HepG2 (cell line): Measurements from ENCODE around the gene ADD2.

Experiments used
- FOXP1 ChIP-seq, 2 experiments: fragments of 450-650 bp in 1 of 2; IDR thresholded peaks; 2 replicates each; pipeline ENCODE4 v1.6.1; 2017 to 2018; ENCODE audit warnings: antibody characterized with exemption in 1 of 2
- HMG20B ChIP-seq: conservative IDR thresholded peaks from 2 replicates; pipeline ENCODE4 v1.6.1; 2016; ENCODE audit warnings: missing genetic modification reagents, missing compliant biosample characterization
- RAD21 ChIP-seq: fragments of 450-650 bp; formaldehyde crosslinking; IDR thresholded peaks from 2 replicates; pipeline ENCODE4 v1.5.0; 2020; ENCODE audit warnings: mild to moderate bottlenecking
- TAF1 ChIP-seq: sonication (generic); formaldehyde crosslinking; IDR thresholded peaks from 2 replicates; pipeline ENCODE4 v1.4.0; 2020; ENCODE audit warnings: missing genetic modification reagents
- XBP1 ChIP-seq: sonication (generic); formaldehyde crosslinking; IDR thresholded peaks from 2 replicates; pipeline ENCODE4 v1.5.0; 2020; ENCODE audit warnings: missing genetic modification reagents
- TF ChIP-seq, protein P1 (sequence below), 2 experiments: IDR thresholded peaks; 2 replicates each; pipeline ENCODE4 v1.6.1; 2011 to 2012; ENCODE audit warnings: low read length in 2 of 2, borderline replicate concordance in 1 of 2, low read depth in 1 of 2, mild to moderate bottlenecking in 1 of 2, moderate library complexity in 1 of 2
- TF ChIP-seq, protein P2 (sequence below): sonication (generic); formaldehyde crosslinking; IDR thresholded peaks from 2 replicates; pipeline ENCODE4 v1.8.0; 2022; ENCODE audit warnings: mild to moderate bottlenecking, missing genetic modification reagents; ENCODE audit not compliant: insufficient replicate concordance

DNA sequence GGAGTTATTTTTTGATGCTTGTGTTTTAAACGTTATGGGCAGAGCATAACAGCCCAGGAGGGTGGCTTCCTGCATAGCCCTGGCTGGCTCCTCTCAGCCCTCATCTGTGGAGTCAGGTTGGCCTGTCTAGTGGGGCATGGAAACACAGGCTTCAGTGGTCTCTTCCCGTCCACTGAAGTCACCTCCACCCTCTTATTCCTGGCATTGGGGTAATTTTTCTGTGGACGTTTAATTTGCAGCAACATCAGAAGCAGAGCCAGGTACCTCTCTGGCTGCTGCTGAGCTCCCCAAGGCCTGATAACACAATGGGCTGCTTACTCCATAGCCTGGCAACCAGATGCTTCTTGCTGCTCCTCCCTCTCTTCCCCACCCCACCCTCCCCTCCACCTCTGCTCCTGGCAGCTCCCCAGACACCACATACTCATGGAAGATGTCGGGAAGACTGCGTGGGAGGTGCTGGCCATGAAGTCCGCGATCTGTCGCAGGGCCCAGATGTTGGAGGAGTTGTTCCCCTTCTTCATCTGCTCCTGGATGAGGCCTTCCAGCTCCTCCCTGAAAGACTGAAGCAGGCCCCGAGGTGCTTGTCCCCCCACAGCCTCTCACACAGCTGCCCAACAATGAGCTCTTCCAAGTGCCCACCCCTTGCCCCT is 64.0 kb downstream of the ADD2 start:
- TF ChIP-seq, protein P1, sequence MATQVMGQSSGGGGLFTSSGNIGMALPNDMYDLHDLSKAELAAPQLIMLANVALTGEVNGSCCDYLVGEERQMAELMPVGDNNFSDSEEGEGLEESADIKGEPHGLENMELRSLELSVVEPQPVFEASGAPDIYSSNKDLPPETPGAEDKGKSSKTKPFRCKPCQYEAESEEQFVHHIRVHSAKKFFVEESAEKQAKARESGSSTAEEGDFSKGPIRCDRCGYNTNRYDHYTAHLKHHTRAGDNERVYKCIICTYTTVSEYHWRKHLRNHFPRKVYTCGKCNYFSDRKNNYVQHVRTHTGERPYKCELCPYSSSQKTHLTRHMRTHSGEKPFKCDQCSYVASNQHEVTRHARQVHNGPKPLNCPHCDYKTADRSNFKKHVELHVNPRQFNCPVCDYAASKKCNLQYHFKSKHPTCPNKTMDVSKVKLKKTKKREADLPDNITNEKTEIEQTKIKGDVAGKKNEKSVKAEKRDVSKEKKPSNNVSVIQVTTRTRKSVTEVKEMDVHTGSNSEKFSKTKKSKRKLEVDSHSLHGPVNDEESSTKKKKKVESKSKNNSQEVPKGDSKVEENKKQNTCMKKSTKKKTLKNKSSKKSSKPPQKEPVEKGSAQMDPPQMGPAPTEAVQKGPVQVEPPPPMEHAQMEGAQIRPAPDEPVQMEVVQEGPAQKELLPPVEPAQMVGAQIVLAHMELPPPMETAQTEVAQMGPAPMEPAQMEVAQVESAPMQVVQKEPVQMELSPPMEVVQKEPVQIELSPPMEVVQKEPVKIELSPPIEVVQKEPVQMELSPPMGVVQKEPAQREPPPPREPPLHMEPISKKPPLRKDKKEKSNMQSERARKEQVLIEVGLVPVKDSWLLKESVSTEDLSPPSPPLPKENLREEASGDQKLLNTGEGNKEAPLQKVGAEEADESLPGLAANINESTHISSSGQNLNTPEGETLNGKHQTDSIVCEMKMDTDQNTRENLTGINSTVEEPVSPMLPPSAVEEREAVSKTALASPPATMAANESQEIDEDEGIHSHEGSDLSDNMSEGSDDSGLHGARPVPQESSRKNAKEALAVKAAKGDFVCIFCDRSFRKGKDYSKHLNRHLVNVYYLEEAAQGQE (IDR thresholded peaks at IDR 0.05; ENCODE audit: borderline replicate concordance in 1 of 2, low read depth in 1 of 2, low read length in 2 of 2): no peak
- no peak for TF ChIP-seq XBP1
- TF ChIP-seq FOXP1 (IDR thresholded peaks at IDR 0.05): no peak
- TF ChIP-seq FOXP1 (CRISPR knock-in tag; IDR thresholded peaks at IDR 0.05): no peak
- TF ChIP-seq TAF1 (CRISPR knock-in tag): no peak
- no peak for TF ChIP-seq HMG20B
- TF ChIP-seq, protein P2, sequence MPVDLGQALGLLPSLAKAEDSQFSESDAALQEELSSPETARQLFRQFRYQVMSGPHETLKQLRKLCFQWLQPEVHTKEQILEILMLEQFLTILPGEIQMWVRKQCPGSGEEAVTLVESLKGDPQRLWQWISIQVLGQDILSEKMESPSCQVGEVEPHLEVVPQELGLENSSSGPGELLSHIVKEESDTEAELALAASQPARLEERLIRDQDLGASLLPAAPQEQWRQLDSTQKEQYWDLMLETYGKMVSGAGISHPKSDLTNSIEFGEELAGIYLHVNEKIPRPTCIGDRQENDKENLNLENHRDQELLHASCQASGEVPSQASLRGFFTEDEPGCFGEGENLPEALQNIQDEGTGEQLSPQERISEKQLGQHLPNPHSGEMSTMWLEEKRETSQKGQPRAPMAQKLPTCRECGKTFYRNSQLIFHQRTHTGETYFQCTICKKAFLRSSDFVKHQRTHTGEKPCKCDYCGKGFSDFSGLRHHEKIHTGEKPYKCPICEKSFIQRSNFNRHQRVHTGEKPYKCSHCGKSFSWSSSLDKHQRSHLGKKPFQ (CRISPR knock-in tag): no peak
- TF ChIP-seq RAD21 (CRISPR knock-in tag): no peak
